ENCODE measurements around the gene MYO1E. TPM values are rescaled to one million over a fixed set of nuclear protein-coding genes. Genes with fewer than 3 reads are reported as not detected.

MYO1E gene
- total and polyA plus RNA-seq, 10 donors, result 21.3 to 115 (median 65.6) TPM

DNA sequence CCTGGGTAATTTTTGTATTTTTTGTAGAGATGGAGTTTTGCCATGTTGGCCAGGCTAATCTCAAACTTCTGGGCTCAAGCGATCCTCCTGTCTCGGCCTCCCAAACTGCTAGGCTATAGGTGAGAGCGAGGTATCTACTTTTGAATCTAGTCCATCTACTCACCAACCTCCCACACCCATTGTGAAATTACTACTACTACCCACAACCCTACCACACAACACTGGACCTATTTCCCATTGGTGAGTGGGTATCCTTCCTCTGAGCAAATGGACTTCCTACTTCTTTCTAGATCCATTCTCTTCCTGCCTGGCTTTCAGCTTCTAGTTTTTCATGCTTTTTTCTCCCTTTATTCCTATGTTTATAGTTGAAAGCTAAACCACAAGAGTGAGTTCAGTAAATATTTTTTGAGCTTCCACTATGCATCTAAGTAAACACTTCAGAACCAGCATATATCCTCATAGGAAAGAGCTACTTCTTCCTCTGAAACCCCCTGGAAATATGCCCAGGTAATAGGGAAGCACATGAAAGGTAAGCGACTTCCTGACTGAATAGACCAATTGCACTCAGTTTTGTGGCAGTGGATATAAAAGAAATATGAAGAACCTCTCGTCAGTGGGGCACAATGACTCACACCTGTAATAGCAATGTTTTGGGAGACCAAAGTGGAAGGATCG, 39.1 kb downstream of the MYO1E start:
- 82 to 90% (median 86%) methylated on average over 6 of the region's 6 CpGs for WGBS, 5 donors
- Histone ChIP-seq H3K27ac (no peak overlapping the region), H3K27me3 (replicated peaks in 1 of 7) (no peaks in the 10 kb centered on the region), H3K36me3 (no peaks in the 10 kb centered on the region), H3K4me3 (no peak overlapping the region), H3K4me1 (peaks cover 0 to 58% (median 23%) of the 10 kb centered on the region in 6 donors), H3K9me3 (peaks cover 0 to 4% (median 0%) of the 10 kb centered on the region in 8 donors)
- DNase-seq, result no peak
- TF ChIP-seq, protein P1, sequence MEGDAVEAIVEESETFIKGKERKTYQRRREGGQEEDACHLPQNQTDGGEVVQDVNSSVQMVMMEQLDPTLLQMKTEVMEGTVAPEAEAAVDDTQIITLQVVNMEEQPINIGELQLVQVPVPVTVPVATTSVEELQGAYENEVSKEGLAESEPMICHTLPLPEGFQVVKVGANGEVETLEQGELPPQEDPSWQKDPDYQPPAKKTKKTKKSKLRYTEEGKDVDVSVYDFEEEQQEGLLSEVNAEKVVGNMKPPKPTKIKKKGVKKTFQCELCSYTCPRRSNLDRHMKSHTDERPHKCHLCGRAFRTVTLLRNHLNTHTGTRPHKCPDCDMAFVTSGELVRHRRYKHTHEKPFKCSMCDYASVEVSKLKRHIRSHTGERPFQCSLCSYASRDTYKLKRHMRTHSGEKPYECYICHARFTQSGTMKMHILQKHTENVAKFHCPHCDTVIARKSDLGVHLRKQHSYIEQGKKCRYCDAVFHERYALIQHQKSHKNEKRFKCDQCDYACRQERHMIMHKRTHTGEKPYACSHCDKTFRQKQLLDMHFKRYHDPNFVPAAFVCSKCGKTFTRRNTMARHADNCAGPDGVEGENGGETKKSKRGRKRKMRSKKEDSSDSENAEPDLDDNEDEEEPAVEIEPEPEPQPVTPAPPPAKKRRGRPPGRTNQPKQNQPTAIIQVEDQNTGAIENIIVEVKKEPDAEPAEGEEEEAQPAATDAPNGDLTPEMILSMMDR (IDR thresholded peaks at IDR 0.05 in 8 of 11, conservative IDR thresholded peaks at IDR 0.05 in 3 of 11), result no peak
- no peak for TF ChIP-seq POLR2A (IDR thresholded peaks at IDR 0.05)
- no peak for TF ChIP-seq POLR2AphosphoS5 (IDR thresholded peaks at IDR 0.05)
- intact Hi-C loops (cut with DNase I; ENCODE audit: low total_unique reads), result no loop called here

DNA sequence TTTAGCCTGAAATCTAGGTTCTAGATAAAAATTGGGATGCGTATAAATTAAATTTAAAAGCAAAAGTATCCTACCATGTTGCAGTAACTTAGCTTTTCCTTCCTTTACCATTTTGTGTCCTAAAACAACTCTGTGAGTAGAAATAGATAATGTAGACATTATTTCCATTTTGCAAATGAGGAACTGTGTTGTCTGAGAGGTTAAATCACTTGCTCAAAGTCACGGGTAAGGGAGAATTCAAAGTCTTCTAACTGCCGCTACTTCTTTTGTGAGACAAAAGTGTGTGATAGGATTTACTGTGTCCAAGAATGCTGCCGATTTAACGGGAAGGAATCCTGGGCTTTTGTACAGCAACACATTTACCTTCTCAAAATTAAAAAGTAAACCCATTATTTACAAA, 40.7 kb downstream of the MYO1E start:
- no peak overlapping the region for H3K4me3 ChIP-seq
- TF ChIP-seq, protein P1 (IDR thresholded peaks at IDR 0.05 in 8 of 11, conservative IDR thresholded peaks at IDR 0.05 in 3 of 11), result no peak
- TF ChIP-seq POLR2A (IDR thresholded peaks at IDR 0.05), result no peak
- no peak for TF ChIP-seq POLR2AphosphoS5 (IDR thresholded peaks at IDR 0.05)
- peaks cover 0 to 73% (median 32%) of the 10 kb centered on the region in 6 donors for H3K4me1 ChIP-seq
- DNase-seq, result no peak
- intact Hi-C loops (cut with DNase I; ENCODE audit: low total_unique reads), result no loop called here
- H3K36me3 ChIP-seq, result no peaks in the 10 kb centered on the region
- WGBS, 5 donors, result 78 to 85% (median 82%) methylated on average over 5 of the region's 5 CpGs
- no peak overlapping the region for H3K27ac ChIP-seq
- H3K9me3 ChIP-seq, result peaks cover 0 to 4% (median 0%) of the 10 kb centered on the region in 8 donors
- no peaks in the 10 kb centered on the region for H3K27me3 ChIP-seq (replicated peaks in 1 of 7)

GRCh38 chr15:59330649-59331048, 42.0 kb downstream of the MYO1E start:
- Histone ChIP-seq H3K36me3 (no peaks in the 10 kb centered on the region), H3K27ac (no peak overlapping the region), H3K4me1 (peaks cover 0 to 82% (median 33%) of the 10 kb centered on the region in 6 donors), H3K27me3 (replicated peaks in 1 of 7) (no peaks in the 10 kb centered on the region), H3K9me3 (no peaks in the 10 kb centered on the region), H3K4me3 (no peak overlapping the region)
- intact Hi-C loops (cut with DNase I; ENCODE audit: low total_unique reads), result no loop called here
- 76 to 91% (median 86%) methylated on average over 8 of the region's 8 CpGs for WGBS, 5 donors
- DNase-seq, result no peak
- no peak for TF ChIP-seq POLR2A (IDR thresholded peaks at IDR 0.05)
- TF ChIP-seq POLR2AphosphoS5 (IDR thresholded peaks at IDR 0.05), result no peak
- TF ChIP-seq, protein P1 (IDR thresholded peaks at IDR 0.05 in 8 of 11, conservative IDR thresholded peaks at IDR 0.05 in 3 of 11), result no peak

- no peaks in the 10 kb centered on the region for H3K9me3 ChIP-seq
- peaks cover 0 to 82% (median 33%) of the 10 kb centered on the region in 6 donors for H3K4me1 ChIP-seq
- DNase-seq, result no peak
- intact Hi-C loops (cut with DNase I; ENCODE audit: low total_unique reads), result no loop called here
- H3K27ac ChIP-seq, result no peak overlapping the region
- H3K27me3 ChIP-seq (replicated peaks in 1 of 7), result no peaks in the 10 kb centered on the region
- TF ChIP-seq POLR2A (IDR thresholded peaks at IDR 0.05) (no peak), POLR2AphosphoS5 (IDR thresholded peaks at IDR 0.05) (no peak)
- TF ChIP-seq, protein P1 (IDR thresholded peaks at IDR 0.05 in 8 of 11, conservative IDR thresholded peaks at IDR 0.05 in 3 of 11), result no peak
- WGBS, 5 donors, result 69 to 77% (median 71%) methylated on average over 6 of the region's 6 CpGs
- H3K36me3 ChIP-seq, result no peaks in the 10 kb centered on the region
- H3K4me3 ChIP-seq, result no peak overlapping the region
Measured at GRCh38 chr15:59329570-59330350, 42.9 kb downstream of the MYO1E start.

All from spleen (tissue), 11 donors.